ENCODE measurements around the gene LAMA2. TPM values are rescaled to one million over a fixed set of nuclear protein-coding genes. Genes with fewer than 3 reads are reported as not detected.

LAMA2 gene
- total RNA-seq, 1 experiment from 2014 or later = 0.02 TPM

GRCh38 chr6:129495652-129496051 is 612.7 kb downstream of the LAMA2 start:
- Histone ChIP-seq H3K4me1 (peaks cover 49% of the 10 kb centered on the region), H3K36me3 (ENCODE audit: control insufficient read depth, insufficient read depth, low read length) (no peaks in the 10 kb centered on the region), H3K27me3 (replicated peaks; ENCODE audit: control insufficient read depth, insufficient read depth, low read length) (no peaks in the 10 kb centered on the region), H3K9me3 (no peaks in the 10 kb centered on the region), H3K4me3 (ENCODE audit: low read depth, low read length) (no peak overlapping the region)
- no peak for DNase-seq
- POLR2A ChIA-PET = no interaction called here
- Mint-ChIP-seq H3K9me3 (ENCODE audit: unreplicated experiment) (no peaks in the 10 kb centered on the region), H3K36me3 (ENCODE audit: insufficient read depth, unreplicated experiment) (no peaks in the 10 kb centered on the region), H3K27ac (ENCODE audit: unreplicated experiment) (no peak overlapping the region), H3K4me1 (ENCODE audit: low read depth, unreplicated experiment) (peaks cover 15% of the 10 kb centered on the region), H3K27me3 (ENCODE audit: insufficient read depth, unreplicated experiment) (no peaks in the 10 kb centered on the region), H3K4me3 (ENCODE audit: unreplicated experiment) (no peak overlapping the region)
- TF ChIP-seq CTCF (IDR thresholded peaks at IDR 0.05; ENCODE audit: insufficient read depth in 1 of 2, low read depth in 1 of 2, low read length in 1 of 2, severe bottlenecking in 1 of 2, unreplicated experiment in 1 of 2) = no peak
- CTCF ChIA-PET = no interaction called here
- intact Hi-C loops (cut with micrococcal nuclease; ENCODE audit: unreplicated experiment) = loop anchor here (10.0 kb wide), 1 partner anchor 519 kb away; the partner anchor contains the start of gene L3MBTL3
- BruUV-seq (replicated peaks) = no TSS peak

- H3K36me3 Mint-ChIP-seq (ENCODE audit: insufficient read depth, unreplicated experiment) = no peaks in the 10 kb centered on the region
- Histone ChIP-seq H3K9me3 (no peaks in the 10 kb centered on the region), H3K4me3 (ENCODE audit: low read depth, low read length) (no peak overlapping the region), H3K36me3 (ENCODE audit: control insufficient read depth, insufficient read depth, low read length) (no peaks in the 10 kb centered on the region), H3K4me1 (peaks cover 56% of the 10 kb centered on the region), H3K27me3 (replicated peaks; ENCODE audit: control insufficient read depth, insufficient read depth, low read length) (no peaks in the 10 kb centered on the region)
- H3K27me3 Mint-ChIP-seq (ENCODE audit: insufficient read depth, unreplicated experiment) = no peaks in the 10 kb centered on the region
- ChIA-PET CTCF (interaction anchor here (0.6 to 0.9 kb wide), 2 partner anchors 77 to 103 kb away, joined by 3 read pairs; no protein-coding TSS in a partner anchor), POLR2A (no interaction called here)
- no TSS peak for BruUV-seq (replicated peaks)
- no peak overlapping the region for H3K27ac Mint-ChIP-seq (ENCODE audit: unreplicated experiment)
- DNase-seq = no peak
- no peak overlapping the region for H3K4me3 Mint-ChIP-seq (ENCODE audit: unreplicated experiment)
- intact Hi-C loops (cut with micrococcal nuclease; ENCODE audit: unreplicated experiment) = loop anchor here (10.0 kb wide), 1 partner anchor 517 kb away; the partner anchor contains the start of gene L3MBTL3
- H3K4me1 Mint-ChIP-seq (ENCODE audit: low read depth, unreplicated experiment) = peaks cover 24% of the 10 kb centered on the region
- no peak for TF ChIP-seq CTCF (IDR thresholded peaks at IDR 0.05; ENCODE audit: insufficient read depth in 1 of 2, low read depth in 1 of 2, low read length in 1 of 2, severe bottlenecking in 1 of 2, unreplicated experiment in 1 of 2)
- no peaks in the 10 kb centered on the region for H3K9me3 Mint-ChIP-seq (ENCODE audit: unreplicated experiment)
Measured at GRCh38 chr6:129497481-129498441, 614.8 kb downstream of the LAMA2 start.

GRCh38 chr6:129498541-129498940 is 615.6 kb downstream of the LAMA2 start:
- CTCF ChIA-PET = interaction anchor here (0.9 kb wide), 1 partner anchor 76 kb away, joined by 3 read pairs; no protein-coding TSS in a partner anchor
- peaks cover 48% of the 10 kb centered on the region for H3K4me1 ChIP-seq
- intact Hi-C loops (cut with micrococcal nuclease; ENCODE audit: unreplicated experiment) = loop anchor here (10.0 kb wide), 1 partner anchor 516 kb away; the partner anchor contains the start of gene L3MBTL3
- DNase-seq = no peak
- BruUV-seq (replicated peaks) = no TSS peak
- no peaks in the 10 kb centered on the region for H3K9me3 Mint-ChIP-seq (ENCODE audit: unreplicated experiment)
- TF ChIP-seq CTCF (IDR thresholded peaks at IDR 0.05; ENCODE audit: insufficient read depth in 1 of 2, low read depth in 1 of 2, low read length in 1 of 2, severe bottlenecking in 1 of 2, unreplicated experiment in 1 of 2) = no peak
- no peaks in the 10 kb centered on the region for H3K27me3 ChIP-seq (replicated peaks; ENCODE audit: control insufficient read depth, insufficient read depth, low read length)
- H3K4me1 Mint-ChIP-seq (ENCODE audit: low read depth, unreplicated experiment) = peaks cover 24% of the 10 kb centered on the region
- no peak overlapping the region for H3K4me3 ChIP-seq (ENCODE audit: low read depth, low read length)
- no peak overlapping the region for H3K4me3 Mint-ChIP-seq (ENCODE audit: unreplicated experiment)
- POLR2A ChIA-PET = no interaction called here
- no peaks in the 10 kb centered on the region for H3K36me3 ChIP-seq (ENCODE audit: control insufficient read depth, insufficient read depth, low read length)
- H3K27ac Mint-ChIP-seq (ENCODE audit: unreplicated experiment) = no peak overlapping the region
- H3K9me3 ChIP-seq = no peaks in the 10 kb centered on the region
- H3K27me3 Mint-ChIP-seq (ENCODE audit: insufficient read depth, unreplicated experiment) = no peaks in the 10 kb centered on the region
- H3K36me3 Mint-ChIP-seq (ENCODE audit: insufficient read depth, unreplicated experiment) = no peaks in the 10 kb centered on the region
